Measurements from ENCODE around the gene C2CD4A. TPM values are rescaled to one million over a fixed set of nuclear protein-coding genes. Genes with fewer than 3 reads are reported as not detected.
"Not testable (repeated sequence)": the region's sequence is repeated elsewhere in the genome, so short reads cannot be mapped to it uniquely, and the experiment has no call there.

C2CD4A gene, protein sequence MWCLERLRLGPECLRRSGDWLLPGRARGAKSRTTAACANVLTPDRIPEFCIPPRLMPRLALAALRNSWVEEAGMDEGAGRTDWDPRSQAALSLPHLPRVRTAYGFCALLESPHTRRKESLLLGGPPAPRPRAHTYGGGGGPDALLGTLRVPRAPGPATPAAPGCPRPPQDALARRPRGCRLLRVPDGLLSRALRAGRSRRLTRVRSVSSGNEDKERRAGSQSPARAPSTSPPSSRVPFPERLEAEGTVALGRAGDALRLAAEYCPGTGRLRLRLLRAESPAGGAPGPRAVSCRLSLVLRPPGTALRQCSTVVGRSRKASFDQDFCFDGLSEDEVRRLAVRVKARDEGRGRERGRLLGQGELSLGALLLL
- total RNA-seq, result not detected

DNA sequence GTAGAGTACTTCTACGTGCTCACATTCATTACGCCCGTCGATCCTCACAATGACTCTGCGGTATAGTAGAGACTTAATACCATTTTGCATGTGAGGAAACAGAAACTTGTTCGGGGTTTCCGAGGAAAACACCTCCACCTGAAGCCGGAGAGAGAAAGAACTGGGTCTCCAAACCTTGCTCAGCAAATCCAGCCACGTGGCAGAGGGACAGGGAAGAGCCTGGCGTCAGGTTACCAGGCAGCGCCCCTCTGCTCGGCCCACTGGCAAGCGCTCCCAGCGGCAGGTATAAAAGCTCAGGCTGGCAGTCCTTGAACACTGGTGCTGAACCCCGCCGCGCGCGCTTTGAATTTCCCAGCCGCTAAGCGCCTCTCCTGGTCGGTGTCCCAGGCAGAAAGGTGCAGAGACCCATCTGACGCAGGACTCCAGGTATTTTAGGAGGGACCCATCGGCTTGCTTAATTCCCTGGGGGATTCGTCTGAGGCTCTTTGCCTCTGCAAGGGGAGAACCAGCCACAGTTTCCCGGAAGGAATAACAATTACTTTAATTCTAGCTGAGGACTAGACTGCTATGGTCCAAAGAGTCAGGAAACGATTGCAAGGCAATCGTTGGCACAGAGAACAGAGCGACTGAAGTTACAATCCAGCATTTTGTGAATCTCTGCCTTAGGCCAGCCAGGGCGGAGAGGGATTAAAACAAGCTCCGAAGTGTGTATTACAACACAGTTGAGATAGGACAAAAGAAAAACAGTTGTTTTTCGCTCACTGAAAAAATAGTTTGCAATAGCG lies at the start of gene C2CD4A:
Gene C2CD4A (plus strand): TSS at position 315 of the 785 bp plus-strand sequence. CDS start 637 bp downstream, outside the sequence.
- no peaks in the 10 kb centered on the region for H3K36me3 Mint-ChIP-seq (ENCODE audit: low read depth)
- peak; percentile 56 for DNase-seq
- no peak within 1 kb of the TSS for H3K27ac Mint-ChIP-seq
- H3K27me3 Mint-ChIP-seq, result peaks cover 50% of the 10 kb centered on the region
- POLR2A ChIA-PET, result no interaction called here
- no peaks in the 10 kb centered on the region for H3K9me3 Mint-ChIP-seq
- CTCF ChIA-PET, result interaction anchor here (0.8 to 1.6 kb wide), 2 partner anchors 16 to 188 kb away, joined by 3 to 4 read pairs; no protein-coding TSS in a partner anchor
- peak within 1 kb of the TSS; percentile 61 for H3K4me3 Mint-ChIP-seq
- H3K4me1 Mint-ChIP-seq, result peaks cover 25% of the 10 kb centered on the region

DNA sequence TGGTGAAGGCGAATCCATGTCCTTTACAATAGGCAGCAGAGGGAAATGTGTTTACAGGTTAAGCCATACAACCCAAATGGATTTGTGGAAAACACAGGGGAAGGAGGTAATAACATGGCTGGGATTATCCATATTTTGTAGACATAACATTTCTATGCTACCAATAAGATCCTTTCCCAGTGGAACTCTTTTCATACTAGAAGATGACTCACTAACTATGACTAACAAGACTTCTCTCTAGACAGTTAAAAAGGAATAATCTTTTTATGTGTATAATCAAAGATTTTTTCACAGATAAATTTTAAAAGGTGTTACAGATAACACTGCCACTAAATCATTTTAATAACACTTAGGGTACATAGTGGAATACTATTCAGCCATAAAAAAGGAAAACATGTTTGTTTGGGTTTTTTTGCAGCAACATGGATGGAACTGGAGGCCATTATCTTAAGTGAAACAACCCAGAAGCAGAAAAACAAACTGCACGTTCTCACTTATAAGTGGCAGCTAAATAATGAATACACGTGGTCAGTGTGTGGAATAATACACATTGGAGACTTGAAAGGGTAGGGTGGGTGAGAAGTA lies 46.1 kb upstream of the C2CD4A start:
- H3K27me3 Mint-ChIP-seq, result no peaks in the 10 kb centered on the region
- no peak for DNase-seq
- peaks cover 50% of the 10 kb centered on the region for H3K36me3 Mint-ChIP-seq (ENCODE audit: low read depth)
- no peaks in the 10 kb centered on the region for H3K4me1 Mint-ChIP-seq
- H3K9me3 Mint-ChIP-seq, result peaks cover 15% of the 10 kb centered on the region
- no peak overlapping the region for H3K27ac Mint-ChIP-seq
- H3K4me3 Mint-ChIP-seq, result no peak overlapping the region
- CTCF ChIA-PET, result no interaction called here
- POLR2A ChIA-PET, result no interaction called here

DNA sequence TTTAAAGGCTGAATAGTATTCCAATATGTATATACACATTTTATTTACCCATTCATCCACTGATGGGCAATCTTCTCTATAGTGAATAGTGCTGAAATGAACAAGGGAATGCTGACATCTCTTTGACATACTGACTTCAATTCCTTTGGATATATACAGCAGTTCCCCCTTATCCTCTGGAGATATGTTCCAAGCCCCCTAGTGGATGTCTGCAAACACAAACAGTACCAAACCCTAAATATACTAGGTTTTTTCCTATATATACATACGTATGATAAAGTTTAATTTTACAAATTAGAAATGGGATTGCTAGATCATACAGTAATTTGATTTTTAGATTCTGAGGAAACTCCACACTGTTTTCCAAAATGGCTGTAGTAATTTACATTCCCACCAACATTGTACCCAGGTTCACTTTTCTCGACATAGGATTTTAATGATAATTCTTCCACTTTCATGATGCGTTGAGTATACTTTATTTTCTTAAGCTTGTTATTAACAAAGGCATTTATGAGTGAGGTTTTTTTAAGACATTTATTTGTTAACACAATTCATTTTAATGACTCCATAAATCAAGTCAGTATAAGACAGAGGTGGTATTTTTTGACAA lies 44.7 kb upstream of the C2CD4A start:
- no peaks in the 10 kb centered on the region for H3K27me3 Mint-ChIP-seq
- H3K9me3 Mint-ChIP-seq, result peaks cover 13% of the 10 kb centered on the region
- no peak for DNase-seq
- peaks cover 54% of the 10 kb centered on the region for H3K36me3 Mint-ChIP-seq (ENCODE audit: low read depth)
- no peak overlapping the region for H3K4me3 Mint-ChIP-seq
- CTCF ChIA-PET, result interaction anchor here (1.3 kb wide), 1 partner anchor 39 kb away, joined by 4 read pairs; no protein-coding TSS in a partner anchor
- no peak overlapping the region for H3K27ac Mint-ChIP-seq
- H3K4me1 Mint-ChIP-seq, result no peaks in the 10 kb centered on the region
- POLR2A ChIA-PET, result no interaction called here

DNA sequence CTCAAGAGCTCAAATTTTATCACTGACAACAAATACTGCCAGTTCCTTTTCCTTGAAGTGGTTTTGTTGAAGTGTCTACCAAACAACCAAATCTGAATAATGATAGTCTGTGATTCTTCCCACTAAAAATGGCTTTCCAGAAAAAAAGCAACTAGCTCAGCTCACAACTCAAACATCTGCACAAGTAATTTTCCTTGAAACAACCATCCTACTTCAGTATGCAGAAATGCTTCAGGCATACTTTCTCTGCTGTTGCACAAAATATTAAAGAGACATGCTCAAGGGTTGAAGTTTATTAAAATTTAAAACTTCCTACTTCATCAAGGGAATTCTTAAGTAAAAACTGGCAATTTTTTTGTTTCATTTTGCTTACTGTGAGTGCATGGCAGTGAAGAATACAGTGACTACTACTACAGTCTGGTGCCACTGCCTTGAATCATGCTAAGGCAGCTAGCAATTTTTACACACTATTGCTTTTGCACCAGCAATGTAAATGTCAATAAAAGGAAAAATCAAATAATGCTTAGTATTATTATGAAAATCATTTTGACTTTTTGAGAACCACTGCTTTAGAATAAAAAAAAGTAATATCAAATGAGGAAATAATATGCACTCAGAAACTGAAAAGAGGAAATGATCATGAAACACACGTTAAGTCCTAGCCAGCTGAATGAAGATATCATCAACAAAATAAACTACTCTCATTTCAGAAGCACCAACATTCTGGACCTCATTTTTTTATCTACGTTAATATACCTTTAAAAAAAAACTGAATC lies 40.1 kb upstream of the C2CD4A start:
- CTCF ChIA-PET, result interaction anchor here (1.1 to 1.2 kb wide), 2 partner anchors 17 to 34 kb away, joined by 3 read pairs; partner anchors contain the start of gene VPS13C
- peaks cover 43% of the 10 kb centered on the region for H3K36me3 Mint-ChIP-seq (ENCODE audit: low read depth)
- POLR2A ChIA-PET, result no interaction called here
- H3K27me3 Mint-ChIP-seq, result no peaks in the 10 kb centered on the region
- H3K4me1 Mint-ChIP-seq, result peaks cover 2% of the 10 kb centered on the region
- no peak overlapping the region for H3K4me3 Mint-ChIP-seq
- no peaks in the 10 kb centered on the region for H3K9me3 Mint-ChIP-seq
- DNase-seq, result no peak
- no peak overlapping the region for H3K27ac Mint-ChIP-seq

DNA sequence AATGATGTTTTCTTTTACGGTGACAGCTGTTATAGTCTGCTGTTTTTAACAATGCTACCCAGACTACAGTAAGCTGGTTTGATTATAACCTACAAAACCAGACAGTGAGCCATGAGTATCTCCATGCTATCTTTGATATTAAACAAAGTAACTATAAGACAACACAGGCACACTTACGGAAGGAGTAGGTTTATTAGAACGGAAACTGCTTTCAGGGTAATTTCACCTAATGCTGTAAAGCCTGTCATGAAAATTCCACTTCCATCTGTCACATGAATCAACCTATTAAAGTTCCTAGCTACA lies 39.6 kb upstream of the C2CD4A start:
- Mint-ChIP-seq H3K27me3 (no peaks in the 10 kb centered on the region), H3K4me3 (no peak overlapping the region), H3K27ac (no peak overlapping the region), H3K4me1 (peaks cover 2% of the 10 kb centered on the region), H3K36me3 (ENCODE audit: low read depth) (peaks cover 37% of the 10 kb centered on the region), H3K9me3 (no peaks in the 10 kb centered on the region)
- POLR2A ChIA-PET, result no interaction called here
- no peak for DNase-seq
- CTCF ChIA-PET, result interaction anchor here (1.1 kb wide), 1 partner anchor 33 kb away, joined by 3 read pairs; the partner anchor contains the start of gene VPS13C

DNA sequence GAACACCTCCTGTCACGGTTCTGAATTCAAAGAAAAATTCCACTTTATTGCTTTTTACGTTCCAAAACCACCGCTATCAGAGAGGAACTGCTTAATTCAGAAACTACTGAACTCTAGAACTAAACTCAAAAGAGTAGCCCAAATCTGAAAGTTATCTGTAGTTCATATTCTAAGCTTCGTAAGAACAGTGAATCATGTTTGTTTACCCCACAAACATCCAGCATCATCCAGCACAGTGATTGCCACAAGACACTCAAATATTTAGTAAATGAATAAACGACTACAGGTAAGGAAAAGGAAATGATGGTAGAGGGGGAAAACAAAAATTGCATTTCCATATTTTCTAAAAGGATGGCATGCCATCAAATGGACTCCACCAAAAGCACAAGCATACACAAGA lies 38.9 kb upstream of the C2CD4A start:
- H3K9me3 Mint-ChIP-seq, result no peaks in the 10 kb centered on the region
- no peaks in the 10 kb centered on the region for H3K27me3 Mint-ChIP-seq
- CTCF ChIA-PET, result no interaction called here
- peaks cover 32% of the 10 kb centered on the region for H3K36me3 Mint-ChIP-seq (ENCODE audit: low read depth)
- H3K4me3 Mint-ChIP-seq, result no peak overlapping the region
- no peak overlapping the region for H3K27ac Mint-ChIP-seq
- H3K4me1 Mint-ChIP-seq, result peaks cover 2% of the 10 kb centered on the region
- POLR2A ChIA-PET, result no interaction called here
- no peak for DNase-seq

DNA sequence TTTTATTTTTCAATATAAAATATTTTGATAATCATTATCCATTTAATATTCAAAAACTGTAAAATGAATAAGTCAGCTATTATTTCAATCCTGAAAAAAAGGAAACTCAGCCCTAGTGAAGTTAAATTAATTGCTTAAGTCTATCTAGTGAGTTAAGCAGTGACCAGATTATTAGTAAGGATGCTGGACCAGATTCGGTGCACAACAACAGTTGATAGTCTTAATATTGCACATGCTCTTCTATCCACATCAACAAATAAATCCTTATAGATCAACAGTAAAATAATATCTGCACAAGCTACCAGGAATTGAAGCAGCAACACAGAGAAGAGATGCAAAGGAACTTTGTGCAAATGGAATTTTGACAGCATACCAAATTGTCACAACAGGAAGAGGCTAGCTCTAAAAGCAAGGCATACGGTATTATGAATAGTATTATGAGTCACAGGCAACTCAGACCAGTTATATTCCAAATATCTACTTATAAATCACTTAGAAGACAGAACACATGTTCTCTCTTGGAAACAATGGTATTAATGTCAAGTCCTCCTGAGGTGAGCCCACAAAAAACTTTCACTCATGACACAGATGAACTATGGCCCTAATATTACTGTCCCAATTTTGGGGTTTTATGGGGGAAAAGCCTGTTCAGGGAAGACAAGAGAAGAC lies 31.4 kb upstream of the C2CD4A start:
- no peak overlapping the region for H3K27ac Mint-ChIP-seq
- DNase-seq, result no peak
- POLR2A ChIA-PET, result no interaction called here
- H3K9me3 Mint-ChIP-seq, result peaks cover 4% of the 10 kb centered on the region
- no peak overlapping the region for H3K4me3 Mint-ChIP-seq
- H3K36me3 Mint-ChIP-seq (ENCODE audit: low read depth), result peaks cover 36% of the 10 kb centered on the region
- no peaks in the 10 kb centered on the region for H3K27me3 Mint-ChIP-seq
- peaks cover 7% of the 10 kb centered on the region for H3K4me1 Mint-ChIP-seq
- CTCF ChIA-PET, result no interaction called here

DNA sequence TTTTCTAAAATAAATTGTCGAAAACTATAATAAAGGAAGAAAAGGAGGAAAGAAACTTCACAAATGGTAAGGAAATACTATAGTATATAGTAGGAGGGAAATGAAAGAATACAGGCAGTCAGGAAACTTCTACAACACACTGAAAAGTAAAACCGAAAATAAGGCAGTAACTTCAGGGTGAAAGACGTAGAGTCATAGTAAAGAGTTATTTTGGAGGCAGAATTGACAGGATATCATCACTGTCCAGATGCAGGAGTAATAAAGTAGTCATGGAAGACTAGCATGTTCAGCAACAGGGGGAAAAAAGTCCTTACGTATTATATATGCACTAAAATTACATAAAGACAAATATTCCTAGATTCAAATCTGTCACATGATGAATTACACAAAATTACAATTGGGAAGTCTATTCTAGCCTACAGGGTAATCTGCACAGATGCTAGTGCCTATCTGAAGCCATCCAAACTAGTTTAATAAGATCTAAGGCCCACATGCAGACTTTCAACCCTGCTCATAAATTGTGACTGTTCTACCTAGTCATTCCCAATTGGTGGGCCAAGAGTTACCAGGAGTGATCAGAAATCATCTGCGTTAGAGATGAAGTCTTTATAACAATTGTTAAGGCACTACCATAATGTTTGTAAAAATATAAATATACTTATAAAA lies 20.6 kb upstream of the C2CD4A start:
- H3K9me3 Mint-ChIP-seq, result peaks cover 4% of the 10 kb centered on the region
- POLR2A ChIA-PET, result no interaction called here
- no peaks in the 10 kb centered on the region for H3K27me3 Mint-ChIP-seq
- CTCF ChIA-PET, result no interaction called here
- peak overlapping the region; percentile 18 for H3K4me3 Mint-ChIP-seq
- H3K4me1 Mint-ChIP-seq, result peaks cover 23% of the 10 kb centered on the region
- H3K36me3 Mint-ChIP-seq (ENCODE audit: low read depth), result peaks cover 10% of the 10 kb centered on the region
- no peak for DNase-seq
- peak overlapping the region; percentile 2 for H3K27ac Mint-ChIP-seq

DNA sequence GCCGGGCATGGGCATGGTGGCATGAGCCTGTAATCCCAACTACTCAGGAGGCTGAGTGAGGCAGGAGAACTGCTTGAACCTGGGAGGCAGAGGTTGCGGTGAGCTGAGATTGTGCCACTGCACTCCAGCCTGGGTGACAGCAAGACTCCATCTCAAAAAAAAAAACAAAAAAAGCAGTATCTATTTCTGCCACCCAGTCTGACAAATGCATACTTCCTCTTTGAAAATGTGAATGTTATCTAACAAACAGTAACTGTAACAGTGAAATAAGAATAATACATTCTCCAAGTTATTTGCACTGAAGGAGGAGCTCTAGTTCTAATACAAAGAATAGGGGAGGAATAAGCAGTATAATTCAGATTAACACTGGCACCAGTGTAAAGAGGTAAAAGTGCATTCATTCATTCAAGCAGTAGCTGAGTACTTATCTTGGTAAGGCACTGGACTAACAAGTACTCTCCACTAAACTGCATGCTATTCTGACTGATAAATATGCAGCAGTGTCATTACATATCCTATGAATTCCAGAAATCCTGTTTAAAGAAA lies 19.4 kb upstream of the C2CD4A start:
- no peak for DNase-seq
- H3K36me3 Mint-ChIP-seq (ENCODE audit: low read depth), result peaks cover 9% of the 10 kb centered on the region
- ChIA-PET CTCF (no interaction called here), POLR2A (no interaction called here)
- no peak overlapping the region for H3K4me3 Mint-ChIP-seq
- peaks cover 25% of the 10 kb centered on the region for H3K4me1 Mint-ChIP-seq
- H3K27me3 Mint-ChIP-seq, result no peaks in the 10 kb centered on the region
- H3K27ac Mint-ChIP-seq, result peak overlapping the region; percentile 31
- H3K9me3 Mint-ChIP-seq, result peaks cover 4% of the 10 kb centered on the region

DNA sequence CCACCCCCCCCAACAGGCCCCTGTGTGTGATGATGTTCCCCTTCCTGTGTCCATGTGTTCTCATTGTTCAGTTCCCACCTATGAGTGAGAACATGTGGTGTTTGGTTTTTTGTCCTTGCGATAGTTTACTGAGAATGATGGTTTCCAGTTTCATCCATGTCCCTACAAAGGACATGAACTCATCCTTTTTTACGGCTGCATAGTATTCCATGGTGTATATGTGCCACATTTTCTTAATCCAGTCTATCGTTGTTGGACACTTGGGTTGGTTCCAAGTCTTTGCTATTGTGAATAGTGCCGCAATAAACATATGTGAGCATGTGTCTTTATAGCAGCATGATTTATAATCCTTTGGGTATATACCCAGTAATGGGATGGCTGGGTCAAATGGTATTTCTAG lies 18.5 kb upstream of the C2CD4A start:
- H3K4me1 Mint-ChIP-seq, result peaks cover 28% of the 10 kb centered on the region
- CTCF ChIA-PET; H3K27ac Mint-ChIP-seq; H3K9me3 Mint-ChIP-seq; H3K36me3 Mint-ChIP-seq (ENCODE audit: low read depth); H3K4me3 Mint-ChIP-seq; POLR2A ChIA-PET; DNase-seq; H3K27me3 Mint-ChIP-seq: not testable (repeated sequence)

DNA sequence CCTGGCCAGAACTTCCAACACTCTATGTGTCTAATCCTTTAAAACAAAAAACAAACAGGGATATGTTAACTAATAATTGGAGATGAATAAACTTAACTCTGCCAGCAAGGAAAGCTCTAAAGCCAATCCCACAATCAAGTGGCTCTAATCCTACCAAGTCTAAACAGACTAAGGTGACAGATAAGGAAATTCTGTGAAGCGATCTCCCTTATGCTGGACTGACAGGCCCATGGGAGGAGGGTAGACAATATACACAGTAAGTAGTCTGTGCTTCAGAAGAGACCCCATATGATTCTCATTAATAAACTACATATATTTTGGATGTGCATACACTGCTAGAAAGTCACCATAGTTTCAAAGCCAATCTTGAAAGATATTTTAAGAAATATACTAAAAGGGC lies 16.7 kb upstream of the C2CD4A start:
- H3K27ac Mint-ChIP-seq, result no peak overlapping the region
- peaks cover 40% of the 10 kb centered on the region for H3K4me1 Mint-ChIP-seq
- POLR2A ChIA-PET, result no interaction called here
- peaks cover 4% of the 10 kb centered on the region for H3K9me3 Mint-ChIP-seq
- peaks cover 9% of the 10 kb centered on the region for H3K36me3 Mint-ChIP-seq (ENCODE audit: low read depth)
- H3K4me3 Mint-ChIP-seq, result no peak overlapping the region
- CTCF ChIA-PET, result no interaction called here
- no peak for DNase-seq
- H3K27me3 Mint-ChIP-seq, result no peaks in the 10 kb centered on the region

Measured in activated CD4-positive, alpha-beta T cell treated with anti-CD3 and anti-CD28 coated beads, Interleukin-2, amount 10 ng/mL, durations not matched to agents 7 days and 5 days (primary cell).